GM21515 (cell line): ENCODE measurements around the gene REX1BD.
"Not testable (repeated sequence)": the region's sequence is repeated elsewhere in the genome, so short reads cannot be mapped to it uniquely, and the experiment has no call there.

Source experiments
- ATAC-seq: cut with Tn5 transposase; IDR thresholded peaks from one replicate; pipeline ENCODE4 v1.9.1; 2021; ENCODE audit not compliant: unreplicated experiment

The REX1BD gene

GRCh38 chr19:18576383-18576782 is 12.2 kb upstream of the REX1BD start:
- no peak for ATAC-seq

- no peak for ATAC-seq
These were observed 11.2 kb upstream of the REX1BD start for GRCh38 chr19:18577365-18577914.

GRCh38 chr19:18580311-18580710 is 8.3 kb upstream of the REX1BD start:
- no peak for ATAC-seq

- ATAC-seq, result no peak
These were observed 2.3 kb upstream of the REX1BD start for GRCh38 chr19:18586306-18586705.

- no peak for ATAC-seq
These were observed 1.0 kb upstream of the REX1BD start for GRCh38 chr19:18587561-18587960.

- no peak for ATAC-seq
These were observed 512 bp upstream of the REX1BD start for GRCh38 chr19:18587962-18588610.

- ATAC-seq, result peak; percentile 14
These were observed 1.0 kb downstream of the REX1BD start for GRCh38 chr19:18589380-18590272.

- ATAC-seq, result no peak
These were observed 2.0 kb downstream of the REX1BD start for GRCh38 chr19:18590273-18591272.

GRCh38 chr19:18591735-18592385 is 3.3 kb downstream of the REX1BD start:
- no peak for ATAC-seq

- not testable (repeated sequence) for ATAC-seq
These were observed 4.1 kb downstream of the REX1BD start for GRCh38 chr19:18592732-18593131.

GRCh38 chr19:18593367-18594095 is 4.9 kb downstream of the REX1BD start:
- ATAC-seq, result no peak

GRCh38 chr19:18594096-18594823 is 5.7 kb downstream of the REX1BD start:
- ATAC-seq, result no peak

- no peak for ATAC-seq
These were observed 6.3 kb downstream of the REX1BD start for GRCh38 chr19:18594824-18595373.

GRCh38 chr19:18595475-18595874 is 6.9 kb downstream of the REX1BD start:
- no peak for ATAC-seq

GRCh38 chr19:18596752-18597157 is 8.2 kb downstream of the REX1BD start:
- no peak for ATAC-seq

GRCh38 chr19:18597809-18598660 is 9.4 kb downstream of the REX1BD start:
- ATAC-seq, result no peak

- no peak for ATAC-seq
These were observed 10.9 kb downstream of the REX1BD start for GRCh38 chr19:18599485-18599884.
